A549 (cell line): ENCODE measurements around the gene ADCK2. TPM values are rescaled to one million over a fixed set of nuclear protein-coding genes. Genes with fewer than 3 reads are reported as not detected.
A peak's percentile ranks its signal among the peaks of the same experiment; 100 is the strongest.
"Not testable (repeated sequence)": the region's sequence is repeated elsewhere in the genome, so short reads cannot be mapped to it uniquely, and the experiment has no call there.

Experiments used
- ATAC-seq, 2 experiments: fragments of 200-7000 bp in 1 of 2; fragments of >200 bp in 1 of 2; cut with Nextera tagmentation in 1 of 2; cut with Tn5 transposase in 1 of 2; 3 replicates each; pipeline versions ENCODE4 v1.8.0 to v1.9.1; 2018 to 2020; ENCODE audit warnings: mild to moderate bottlenecking in 1 of 2, moderate library complexity in 1 of 2
- CTCF ChIA-PET: fragments of 300-600 bp; sonication (Branson Sonifier 250); formaldehyde crosslinking; extraction: SDS; loops from one replicate; lab custom pipeline; 2021; ENCODE audit warnings: antibody characterized with exemption, inconsistent platforms; lab: Yijun Ruan, JAX
- POLR2A ChIA-PET: fragments of 350-600 bp; formaldehyde crosslinking; extraction: SDS; loops from one replicate; lab custom pipeline; 2021; ENCODE audit warnings: antibody characterized with exemption, inconsistent platforms; lab: Yijun Ruan, JAX
- DNase-seq, 2 experiments: peaks; one replicate each; pipeline versions ENCODE4 v3.0.0 to v3.0.0-alpha.2; 2011 to 2016; ENCODE audit warnings: low read depth in 1 of 2, low spot score in 1 of 2
- FAIRE-seq: peaks from 2 replicates; lab custom pipeline; 2011; peaks lifted over from hg19 to GRCh38; lab: Jason Lieb, UNC
- H3K27ac ChIP-seq, 2 experiments: fragments of >200 bp; sonication (Bioruptor Twin); formaldehyde crosslinking; 3 replicates each; pipeline ENCODE4 v1.5.1; 2016 to 2017
- H3K4me1 ChIP-seq: fragments of >200 bp; sonication (Bioruptor Twin); formaldehyde crosslinking; 3 replicates; pipeline ENCODE4 v1.6.1; 2016
- H3K4me2 ChIP-seq: fragments of >200 bp; sonication (Bioruptor Twin); formaldehyde crosslinking; 3 replicates; pipeline ENCODE4 v1.6.1; 2016
- H3K4me3 ChIP-seq: fragments of >200 bp; sonication (Bioruptor Twin); formaldehyde crosslinking; 3 replicates; pipeline ENCODE4 v1.5.1; 2016
- H3K9me3 ChIP-seq: fragments of >200 bp; sonication (Bioruptor Twin); formaldehyde crosslinking; 3 replicates; pipeline ENCODE4 v1.6.1; 2016
- CBX2 ChIP-seq: fragments of 200-600 bp; sonication (generic); IDR thresholded peaks from 2 replicates; pipeline ENCODE4 v1.6.1; 2016; ENCODE audit warnings: low read depth, mild to moderate bottlenecking, borderline replicate concordance
- CEBPB ChIP-seq, 2 experiments: fragments of >200 bp in 1 of 2; sonication (Bioruptor Twin) in 1 of 2; formaldehyde crosslinking in 1 of 2; IDR thresholded peaks; 2 replicates each; pipeline ENCODE4 v1.6.1; 2012 to 2016
- CHD4 ChIP-seq: fragments of 200-600 bp; sonication (generic); IDR thresholded peaks from 2 replicates; pipeline ENCODE4 v1.6.1; 2016; ENCODE audit warnings: antibody characterized with exemption, mild to moderate bottlenecking, borderline replicate concordance
- EHMT2 ChIP-seq: fragments of 200-600 bp; sonication (generic); IDR thresholded peaks from 2 replicates; pipeline ENCODE4 v1.6.1; 2016; ENCODE audit warnings: antibody characterized with exemption, low read depth, mild to moderate bottlenecking, moderate library complexity
- GATA3 ChIP-seq: IDR thresholded peaks from 2 replicates; pipeline ENCODE4 v1.6.1; 2012; ENCODE audit warnings: borderline replicate concordance
- HDAC2 ChIP-seq: fragments of 200-600 bp; sonication (generic); IDR thresholded peaks from 2 replicates; pipeline ENCODE4 v1.6.1; 2016
- HOXA7 ChIP-seq: fragments of 250-450 bp; sonication (Bioruptor Pico); IDR thresholded peaks from 2 replicates; pipeline ENCODE4 v1.5.0; 2020; ENCODE audit warnings: mild to moderate bottlenecking, moderate library complexity
- KDM1A ChIP-seq: fragments of 200-600 bp; sonication (generic); IDR thresholded peaks from 2 replicates; pipeline ENCODE4 v1.6.1; 2016; ENCODE audit warnings: low read depth, mild to moderate bottlenecking
- NFE2L2 ChIP-seq: fragments of 150-350 bp; conservative IDR thresholded peaks from 2 replicates; pipeline ENCODE4 v1.6.1; 2014; ENCODE audit warnings: low read length
- NPAS2 ChIP-seq: fragments of 250-450 bp; sonication (Bioruptor Pico); IDR thresholded peaks from 2 replicates; pipeline ENCODE4 v1.8.0; 2022; ENCODE audit warnings: mild to moderate bottlenecking, moderate library complexity, borderline replicate concordance
- RFX5 ChIP-seq: fragments of 450-650 bp; IDR thresholded peaks from 2 replicates; pipeline ENCODE4 v1.7.1; 2014; ENCODE audit warnings: antibody characterized with exemption, mild to moderate bottlenecking, moderate library complexity
- RNF2 ChIP-seq: fragments of 200-600 bp; sonication (generic); IDR thresholded peaks from 2 replicates; pipeline ENCODE4 v1.6.1; 2016; ENCODE audit warnings: low read depth, mild to moderate bottlenecking, antibody characterized with exemption, moderate library complexity, borderline replicate concordance
- SMC3 ChIP-seq: fragments of >200 bp; sonication (Bioruptor Twin); formaldehyde crosslinking; IDR thresholded peaks from 3 replicates; pipeline ENCODE4 v1.6.1; 2018; ENCODE audit warnings: inconsistent platforms
- ZFP36 ChIP-seq: fragments of 450-650 bp; IDR thresholded peaks from 2 replicates; pipeline ENCODE4 v1.6.1; 2014; ENCODE audit warnings: borderline replicate concordance; ENCODE audit not compliant: partially characterized antibody
- ZSCAN20 ChIP-seq: fragments of 250-450 bp; sonication (Bioruptor Pico); IDR thresholded peaks from 2 replicates; pipeline ENCODE4 v1.8.0; 2022; ENCODE audit warnings: mild to moderate bottlenecking, moderate library complexity
- WGBS: methylation state at CpG from one replicate; pipeline ENCODE4 v1.1.6; 2017; ENCODE audit errors: missing lambda C conversion rate; 5-methylcytosine and 5-hydroxymethylcytosine counted together
- polyA plus RNA-seq, 4 experiments: library from polyadenylated mRNA; depleted of rRNA in 3 of 4; stranded (reverse); fragments of >200 nt; fragmentation: RNase III in 1 of 4; extraction: RNeasy Plus Mini Kit Qiagen cat#74134 plus additional on column Dnase treatment in 1 of 4; gene quantifications; 2 replicates in 3 of 4; 3 replicates in 1 of 4; pipeline ENCODE4 v1.2.3, GENCODE V29; 2011 to 2017
- TF ChIP-seq, protein P1 (sequence below): IDR thresholded peaks from 2 replicates; pipeline ENCODE4 v1.6.1; 2012
- TF ChIP-seq, protein P2 (sequence below): IDR thresholded peaks from 2 replicates; pipeline ENCODE4 v1.6.1; 2012; ENCODE audit warnings: low read depth, borderline replicate concordance
- TF ChIP-seq, protein P3 (sequence below): fragments of >200 bp; sonication (Bioruptor Twin); formaldehyde crosslinking; IDR thresholded peaks from 2 replicates; pipeline ENCODE4 v1.6.1; 2016
- TF ChIP-seq, protein P4 (sequence below): fragments of >200 bp; sonication (Bioruptor Twin); formaldehyde crosslinking; IDR thresholded peaks from 3 replicates; pipeline ENCODE4 v1.5.1; 2016

The ADCK2 gene
- polyA plus RNA-seq, 2 of the 4 experiments (the other 2 are of a cell fraction) = 13.1 to 13.9 TPM

- TF ChIP-seq, protein P1, sequence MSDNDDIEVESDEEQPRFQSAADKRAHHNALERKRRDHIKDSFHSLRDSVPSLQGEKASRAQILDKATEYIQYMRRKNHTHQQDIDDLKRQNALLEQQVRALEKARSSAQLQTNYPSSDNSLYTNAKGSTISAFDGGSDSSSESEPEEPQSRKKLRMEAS = peak; percentile 46; the same call in 1 of the 2 replicates
- TF ChIP-seq, protein P2, sequence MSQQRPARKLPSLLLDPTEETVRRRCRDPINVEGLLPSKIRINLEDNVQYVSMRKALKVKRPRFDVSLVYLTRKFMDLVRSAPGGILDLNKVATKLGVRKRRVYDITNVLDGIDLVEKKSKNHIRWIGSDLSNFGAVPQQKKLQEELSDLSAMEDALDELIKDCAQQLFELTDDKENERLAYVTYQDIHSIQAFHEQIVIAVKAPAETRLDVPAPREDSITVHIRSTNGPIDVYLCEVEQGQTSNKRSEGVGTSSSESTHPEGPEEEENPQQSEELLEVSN = peak; percentile 44; the same call in 1 of the 2 replicates
- no peak for TF ChIP-seq NPAS2 (CRISPR knock-in tag)
- no peak for TF ChIP-seq SMC3
- no peak for TF ChIP-seq CHD4
- TF ChIP-seq KDM1A = no peak
- no peak for TF ChIP-seq NFE2L2
- TF ChIP-seq HDAC2 = no peak
- H3K9me3 ChIP-seq = no peaks in the 10 kb centered on the region
- DNase-seq (no peak), FAIRE-seq (no peak), ATAC-seq (peak; percentile 38 to 55)
- ChIA-PET POLR2A (interaction anchor here (0.6 to 1.1 kb wide), 5 partner anchors 13 to 123 kb away, joined by 3 to 7 read pairs (median 3); no protein-coding TSS in a partner anchor), CTCF (interaction anchor here (0.6 to 14.5 kb wide), 9 partner anchors 12 to 166 kb away, joined by 3 to 493 read pairs (median 4); no protein-coding TSS in a partner anchor)
- peak within 1 kb of the TSS; percentile 69 to 95 for H3K27ac ChIP-seq
- H3K4me3 ChIP-seq = peak within 1 kb of the TSS; percentile 63
- peak within 1 kb of the TSS; percentile 92 for H3K4me2 ChIP-seq
- H3K4me1 ChIP-seq = no peaks in the 10 kb centered on the region; the same call in 2 of the 3 replicates
- 90% methylated on average over 13 of the region's 78 CpGs for WGBS
Observed at GRCh38 chr7:140640727-140641523, 31.8 kb upstream of the ADCK2 start, which contains the start of gene DENND2A. DENND2A (minus strand) TSS chr7:140640813; CDS start chr7:140602397, 38,416 bp downstream.

GRCh38 chr7:140641524-140642195 lies 31.1 kb upstream of the ADCK2 start:
- POLR2A ChIA-PET = interaction anchor here (1.1 kb wide), 1 partner anchor 46 kb away, joined by 7 read pairs; no protein-coding TSS in a partner anchor
- WGBS = 94% methylated on average over 15 of the region's 15 CpGs

GRCh38 chr7:140643416-140643815 lies 29.3 kb upstream of the ADCK2 start:
- Histone ChIP-seq H3K4me3 (no peak overlapping the region), H3K4me1 (peaks cover 7% of the 10 kb centered on the region; the same call in 1 of the 3 replicates), H3K9me3 (no peaks in the 10 kb centered on the region), H3K27ac (no peak overlapping the region), H3K4me2 (no peak overlapping the region)
- no peak for DNase-seq
- CTCF ChIA-PET = interaction anchor here (0.5 to 14.5 kb wide), 3 partner anchors 10 to 126 kb away, joined by 3 to 493 read pairs (median 15); no protein-coding TSS in a partner anchor
- no peak for ATAC-seq
- WGBS = 90% methylated on average over 5 of the region's 5 CpGs
- POLR2A ChIA-PET = no interaction called here
- TF ChIP-seq CBX2 (no peak), HOXA7 (CRISPR knock-in tag) (no peak), RFX5 (no peak), ZFP36 (no peak), EHMT2 (no peak), GATA3 (no peak), RNF2 (no peak)
- TF ChIP-seq, protein P3, sequence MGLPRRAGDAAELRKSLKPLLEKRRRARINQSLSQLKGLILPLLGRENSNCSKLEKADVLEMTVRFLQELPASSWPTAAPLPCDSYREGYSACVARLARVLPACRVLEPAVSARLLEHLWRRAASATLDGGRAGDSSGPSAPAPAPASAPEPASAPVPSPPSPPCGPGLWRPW = no peak
- TF ChIP-seq, protein P4, sequence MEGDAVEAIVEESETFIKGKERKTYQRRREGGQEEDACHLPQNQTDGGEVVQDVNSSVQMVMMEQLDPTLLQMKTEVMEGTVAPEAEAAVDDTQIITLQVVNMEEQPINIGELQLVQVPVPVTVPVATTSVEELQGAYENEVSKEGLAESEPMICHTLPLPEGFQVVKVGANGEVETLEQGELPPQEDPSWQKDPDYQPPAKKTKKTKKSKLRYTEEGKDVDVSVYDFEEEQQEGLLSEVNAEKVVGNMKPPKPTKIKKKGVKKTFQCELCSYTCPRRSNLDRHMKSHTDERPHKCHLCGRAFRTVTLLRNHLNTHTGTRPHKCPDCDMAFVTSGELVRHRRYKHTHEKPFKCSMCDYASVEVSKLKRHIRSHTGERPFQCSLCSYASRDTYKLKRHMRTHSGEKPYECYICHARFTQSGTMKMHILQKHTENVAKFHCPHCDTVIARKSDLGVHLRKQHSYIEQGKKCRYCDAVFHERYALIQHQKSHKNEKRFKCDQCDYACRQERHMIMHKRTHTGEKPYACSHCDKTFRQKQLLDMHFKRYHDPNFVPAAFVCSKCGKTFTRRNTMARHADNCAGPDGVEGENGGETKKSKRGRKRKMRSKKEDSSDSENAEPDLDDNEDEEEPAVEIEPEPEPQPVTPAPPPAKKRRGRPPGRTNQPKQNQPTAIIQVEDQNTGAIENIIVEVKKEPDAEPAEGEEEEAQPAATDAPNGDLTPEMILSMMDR = no peak
- no peak for FAIRE-seq

More at GRCh38 chr7:140641524-140642195, 31.1 kb upstream of the ADCK2 start:
- DNase-seq (no peak), ATAC-seq (no peak)
- H3K4me2 ChIP-seq = no peak overlapping the region
- H3K4me3 ChIP-seq = no peak overlapping the region
- CTCF ChIA-PET = interaction anchor here (0.6 to 14.5 kb wide), 11 partner anchors 12 to 1007 kb away, joined by 3 to 493 read pairs (median 3); no protein-coding TSS in a partner anchor
- no peak overlapping the region; a peak in 1 of 6 replicates for H3K27ac ChIP-seq
- TF ChIP-seq ZSCAN20 (CRISPR knock-in tag) = no peak
- TF ChIP-seq EHMT2 = no peak
- 0 out of 4 replicates have a peak, but pooled peaks of 1 of the 2 experiments have one; percentile 26 for TF ChIP-seq CEBPB (IDR thresholded peaks at IDR 0.05)
- TF ChIP-seq, all 56 proteins: peak for 1
- Histone ChIP-seq H3K4me1 (no peaks in the 10 kb centered on the region; the same call in 2 of the 3 replicates), H3K9me3 (no peaks in the 10 kb centered on the region)
- FAIRE-seq = no peak

DNA sequence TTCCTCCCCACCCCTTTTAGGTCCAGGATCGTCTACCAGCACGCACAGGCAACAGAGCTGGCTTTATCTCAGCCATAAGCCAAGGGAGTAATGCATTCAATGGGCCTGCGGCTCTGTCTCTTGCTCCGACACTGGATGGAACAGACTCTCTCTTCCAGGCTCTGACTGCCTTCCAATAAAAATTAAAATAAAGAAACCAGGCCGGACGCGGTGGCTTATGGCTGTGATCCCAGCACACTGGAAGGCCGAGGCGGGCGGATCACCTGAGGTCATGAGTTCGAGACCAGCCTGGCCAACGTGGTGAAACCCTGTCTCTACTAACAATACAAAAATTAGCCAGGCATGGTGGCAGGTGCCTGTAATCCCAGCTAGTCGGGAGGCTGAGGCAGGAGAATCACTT lies 28.0 kb upstream of the ADCK2 start:
- CTCF ChIA-PET = interaction anchor here (1.9 to 14.5 kb wide), 3 partner anchors 8 to 169 kb away, joined by 4 to 493 read pairs (median 7); no protein-coding TSS in a partner anchor
- ATAC-seq, H3K9me3 ChIP-seq, H3K4me3 ChIP-seq, POLR2A ChIA-PET, DNase-seq, H3K4me2 ChIP-seq, FAIRE-seq, H3K27ac ChIP-seq, H3K4me1 ChIP-seq: not testable (repeated sequence)
- WGBS = 84% methylated on average over 13 of the region's 13 CpGs
